ENCODE results near the gene PTPRK.

Gene PTPRK

GRCh38 chr6:128319157-128319556, 201.2 kb downstream of the PTPRK start:
- no peak for DNase-seq (ENCODE audit: extremely low read depth, low read depth)
- no peak for TF ChIP-seq CTCF (IDR thresholded peaks at IDR 0.05; ENCODE audit: low read depth, low read length)

GRCh38 chr6:128316258-128316929, 204.0 kb downstream of the PTPRK start:
- TF ChIP-seq CTCF (IDR thresholded peaks at IDR 0.05; ENCODE audit: low read depth, low read length), result no peak
- DNase-seq (ENCODE audit: extremely low read depth, low read depth), result no peak

GRCh38 chr6:128314190-128314589, 206.2 kb downstream of the PTPRK start:
- TF ChIP-seq CTCF (IDR thresholded peaks at IDR 0.05; ENCODE audit: low read depth, low read length), result no peak
- DNase-seq (ENCODE audit: extremely low read depth, low read depth), result no peak

- no peak for TF ChIP-seq CTCF (IDR thresholded peaks at IDR 0.05; ENCODE audit: low read depth, low read length)
- no peak for DNase-seq (ENCODE audit: extremely low read depth, low read depth)
Observed at GRCh38 chr6:128311944-128312570, 208.3 kb downstream of the PTPRK start.

- TF ChIP-seq CTCF (IDR thresholded peaks at IDR 0.05; ENCODE audit: low read depth, low read length), result no peak
- DNase-seq (ENCODE audit: extremely low read depth, low read depth), result no peak
Observed at GRCh38 chr6:128310451-128310850, 209.9 kb downstream of the PTPRK start.

GRCh38 chr6:128307671-128308070, 212.7 kb downstream of the PTPRK start:
- DNase-seq (ENCODE audit: extremely low read depth, low read depth), result no peak
- TF ChIP-seq CTCF (IDR thresholded peaks at IDR 0.05; ENCODE audit: low read depth, low read length), result no peak

GRCh38 chr6:128305976-128306375, 214.4 kb downstream of the PTPRK start:
- no peak for TF ChIP-seq CTCF (IDR thresholded peaks at IDR 0.05; ENCODE audit: low read depth, low read length)
- DNase-seq (ENCODE audit: extremely low read depth, low read depth), result no peak

Measured in AG09319 (cell line).